ENCODE measurements around the gene RPS18. TPM values are rescaled to one million over a fixed set of nuclear protein-coding genes. Genes with fewer than 3 reads are reported as not detected.
A peak's percentile ranks its signal among the peaks of the same experiment; 100 is the strongest.

Gene RPS18
- total and polyA plus RNA-seq, 2 donors (not counting 1 experiment from before 2014, with no cell fraction given) = 4,034 to 4,995 TPM

- no peak for TF ChIP-seq CTCF (conservative IDR thresholded peaks at IDR 0.05 in 1 of 2, IDR thresholded peaks at IDR 0.05 in 1 of 2; ENCODE audit: low read depth in 1 of 2, low read length in 2 of 2)
- TF ChIP-seq EZH2 (IDR thresholded peaks at IDR 0.05; ENCODE audit: low read length, missing control alignments) = no peak
- Histone ChIP-seq H3K79me2 (ENCODE audit: control insufficient read depth, insufficient read depth, low read length) (peaks cover 31% of the 10 kb centered on the region), H3K9ac (ENCODE audit: insufficient read depth, low read length) (no peak overlapping the region), H3K9me3 (ENCODE audit: control insufficient read depth, insufficient read depth, low read depth, low read length) (no peaks in the 10 kb centered on the region), H3K4me2 (ENCODE audit: extremely low read depth, insufficient read depth, low read length) (no peak overlapping the region), H3K27me3 (ENCODE audit: control insufficient read depth, insufficient read depth, low read length) (no peaks in the 10 kb centered on the region), H3K36me3 (ENCODE audit: control insufficient read depth, insufficient read depth, low read length) (peaks cover 24% of the 10 kb centered on the region), H3K4me3 (replicated peaks in 1 of 4; ENCODE audit: control extremely low read depth in 1 of 4, insufficient read depth in 1 of 4, low read depth in 3 of 4, low read length in 4 of 4) (no peak overlapping the region), H4K20me1 (ENCODE audit: control insufficient read depth, extremely low read depth, insufficient read depth, low read length) (no peaks in the 10 kb centered on the region), H2AFZ (ENCODE audit: low read length) (no peak overlapping the region), H3K4me1 (ENCODE audit: control insufficient read depth, extremely low read depth, insufficient read depth, low read length) (peaks cover 11% of the 10 kb centered on the region), H3K27ac (ENCODE audit: insufficient read depth, low read length) (no peak overlapping the region)
- DNase-seq (ENCODE audit: low read depth in 2 of 2) = no peak
Measured at GRCh38 chr6:33286946-33287914, 15.4 kb downstream of the RPS18 start.

- H2AFZ ChIP-seq (ENCODE audit: low read length) = peak overlapping the region; percentile 92
- peaks cover 31% of the 10 kb centered on the region for H3K79me2 ChIP-seq (ENCODE audit: control insufficient read depth, insufficient read depth, low read length)
- peak overlapping the region; percentile 75 for H3K27ac ChIP-seq (ENCODE audit: insufficient read depth, low read length)
- no peaks in the 10 kb centered on the region for H3K27me3 ChIP-seq (ENCODE audit: control insufficient read depth, insufficient read depth, low read length)
- peaks cover 25% of the 10 kb centered on the region for H3K36me3 ChIP-seq (ENCODE audit: control insufficient read depth, insufficient read depth, low read length)
- H3K4me2 ChIP-seq (ENCODE audit: extremely low read depth, insufficient read depth, low read length) = peak overlapping the region; percentile 100
- TF ChIP-seq EZH2 (IDR thresholded peaks at IDR 0.05; ENCODE audit: low read length, missing control alignments) = no peak
- no peak for TF ChIP-seq CTCF (conservative IDR thresholded peaks at IDR 0.05 in 1 of 2, IDR thresholded peaks at IDR 0.05 in 1 of 2; ENCODE audit: low read depth in 1 of 2, low read length in 2 of 2)
- H3K9ac ChIP-seq (ENCODE audit: insufficient read depth, low read length) = peak overlapping the region; percentile 73
- peaks cover 11% of the 10 kb centered on the region for H3K4me1 ChIP-seq (ENCODE audit: control insufficient read depth, extremely low read depth, insufficient read depth, low read length)
- no peaks in the 10 kb centered on the region for H4K20me1 ChIP-seq (ENCODE audit: control insufficient read depth, extremely low read depth, insufficient read depth, low read length)
- H3K4me3 ChIP-seq (replicated peaks in 1 of 4; ENCODE audit: control extremely low read depth in 1 of 4, insufficient read depth in 1 of 4, low read depth in 3 of 4, low read length in 4 of 4) = peak overlapping the region; percentile 86 to 99 (median 94)
- no peak for DNase-seq (ENCODE audit: low read depth in 2 of 2)
- H3K9me3 ChIP-seq (ENCODE audit: control insufficient read depth, insufficient read depth, low read depth, low read length) = no peaks in the 10 kb centered on the region
Measured at GRCh38 chr6:33288141-33288920, 16.5 kb downstream of the RPS18 start.

All from fibroblast of lung (primary cell).